Measurements from ENCODE around the gene RTL1. TPM values are rescaled to one million over a fixed set of nuclear protein-coding genes. Genes with fewer than 3 reads are reported as not detected.
A peak's percentile ranks its signal among the peaks of the same experiment; 100 is the strongest.

The RTL1 gene
- total and polyA plus RNA-seq, 2 of the 8 experiments (the other 6 are each of a cell fraction or from before 2014, with no cell fraction given), result not detected

DNA sequence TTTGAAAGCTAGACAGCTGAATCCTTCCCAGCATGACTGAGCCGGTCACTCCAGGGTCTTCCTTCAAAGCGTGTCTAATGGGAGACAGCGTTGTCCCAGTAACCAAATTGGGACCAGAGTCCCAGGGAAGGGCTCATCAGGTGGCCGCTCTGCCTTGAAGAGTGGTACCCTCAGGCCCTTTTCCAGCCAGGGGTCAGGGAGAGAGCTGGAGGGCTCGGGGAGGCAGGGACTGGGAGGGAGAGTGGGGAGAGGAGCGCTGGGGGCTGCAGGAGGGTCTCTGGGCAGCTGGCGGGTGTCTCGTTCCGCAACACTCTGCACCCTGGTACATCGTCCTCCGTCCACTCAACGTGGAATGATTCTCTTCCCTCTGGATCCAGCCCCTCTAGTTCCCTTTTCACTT, 1.6 kb upstream of the RTL1 start:
- H3K4me2 ChIP-seq (ENCODE audit: insufficient read depth in 1 of 2, low read depth in 2 of 2, low read length in 2 of 2), result peak overlapping the region; percentile 59 to 94
- no peak overlapping the region for H2AFZ ChIP-seq (ENCODE audit: low read length)
- no peak overlapping the region for H3K56ac ChIP-seq (replicated peaks; ENCODE audit: insufficient read length, low read depth, low read length)
- FAIRE-seq (no peak), DNase-seq (ENCODE audit: low read depth in 1 of 2, low spot score in 2 of 2) (peak in 1 of 2 experiments; percentile 44)
- ChIA-PET CTCF (ENCODE audit: partially characterized antibody) (interaction anchor here (0.8 to 3.4 kb wide), 10 partner anchors 13 to 723 kb away, joined by 3 to 20 read pairs (median 4); no protein-coding TSS in a partner anchor), POLR2A (ENCODE audit: partially characterized antibody) (no interaction called here)
- no peak overlapping the region for H2BK15ac ChIP-seq (ENCODE audit: low read length)
- H3K18ac ChIP-seq (ENCODE audit: extremely low read depth, low read length), result no peak overlapping the region
- H3K4ac ChIP-seq (replicated peaks; ENCODE audit: insufficient read length, low read depth, low read length), result no peak overlapping the region
- H2BK5ac ChIP-seq (ENCODE audit: low read depth, low read length), result no peak overlapping the region
- H3K27me3 ChIP-seq (replicated peaks in 1 of 4; ENCODE audit: control insufficient read depth in 3 of 4, extremely low read depth in 1 of 4, insufficient read depth in 3 of 4, low read length in 3 of 4), result peaks cover 3 to 29% (median 25%) of the 10 kb centered on the region in 4 experiments
- H3K23ac ChIP-seq (ENCODE audit: insufficient read length), result no peak overlapping the region
- H2BK120ac ChIP-seq (replicated peaks; ENCODE audit: low read depth, low read length), result no peak overlapping the region
- H4K20me1 ChIP-seq (replicated peaks in 1 of 2; ENCODE audit: control insufficient read depth in 1 of 2, insufficient read depth in 2 of 2, low read length in 2 of 2), result no peaks in the 10 kb centered on the region
- H2BK20ac ChIP-seq (ENCODE audit: low read length), result no peak overlapping the region
- H3K27ac ChIP-seq (ENCODE audit: low read depth, low read length), result no peak overlapping the region
- H3K79me2 ChIP-seq (ENCODE audit: control insufficient read depth in 1 of 2, insufficient read depth in 2 of 2, low read length in 2 of 2), result no peaks in the 10 kb centered on the region
- peak overlapping the region; percentile 28 to 68 (median 40); a peak in 6 of 8 replicates for H3K4me3 ChIP-seq (ENCODE audit: extremely low read depth in 1 of 4, insufficient read depth in 2 of 4, low read depth in 3 of 4, low read length in 4 of 4)
- no peak overlapping the region for H4K8ac ChIP-seq (ENCODE audit: extremely low read depth, insufficient read depth, low read length)
- H3K23me2 ChIP-seq (ENCODE audit: low read depth, low read length), result peaks cover 7% of the 10 kb centered on the region
- H3K79me1 ChIP-seq (ENCODE audit: low read depth, low read length), result no peaks in the 10 kb centered on the region
- H2BK12ac ChIP-seq (ENCODE audit: low read depth, low read length), result no peak overlapping the region
- peaks cover 0 to 8% of the 10 kb centered on the region in 2 experiments; a peak in 1 of 4 replicates for H3K9me3 ChIP-seq (ENCODE audit: insufficient read depth in 2 of 2, low read depth in 1 of 2, low read length in 1 of 2)
- WGBS, 2 experiments (ENCODE audit: extremely low coverage in 1 of 2, insufficient coverage in 1 of 2, insufficient read length in 1 of 2, insufficient replicate concordance in 2 of 2, low coverage in 1 of 2, low lambda C conversion rate in 2 of 2, missing lambda C conversion rate in 1 of 2), result 66% methylated on average over 11 of the region's 12 CpGs; no CpG with 5 or more reads in 1 of the 2 experiments
- H2AK5ac ChIP-seq (ENCODE audit: low read depth, low read length), result no peak overlapping the region
- H4K5ac ChIP-seq (ENCODE audit: insufficient read length, low read depth, low read length), result no peak overlapping the region
- H3K14ac ChIP-seq (ENCODE audit: insufficient read length), result no peak overlapping the region
- no peaks in the 10 kb centered on the region for H3K36me3 ChIP-seq (ENCODE audit: control insufficient read depth in 2 of 4, insufficient read depth in 4 of 4, low read length in 3 of 4)
- H3K9ac ChIP-seq (replicated peaks in 1 of 4; ENCODE audit: extremely low read depth in 1 of 4, low read depth in 3 of 4, low read length in 3 of 4), result no peak overlapping the region
- no peak for TF ChIP-seq CREB1 (IDR thresholded peaks at IDR 0.05)
- TF ChIP-seq, protein P1, sequence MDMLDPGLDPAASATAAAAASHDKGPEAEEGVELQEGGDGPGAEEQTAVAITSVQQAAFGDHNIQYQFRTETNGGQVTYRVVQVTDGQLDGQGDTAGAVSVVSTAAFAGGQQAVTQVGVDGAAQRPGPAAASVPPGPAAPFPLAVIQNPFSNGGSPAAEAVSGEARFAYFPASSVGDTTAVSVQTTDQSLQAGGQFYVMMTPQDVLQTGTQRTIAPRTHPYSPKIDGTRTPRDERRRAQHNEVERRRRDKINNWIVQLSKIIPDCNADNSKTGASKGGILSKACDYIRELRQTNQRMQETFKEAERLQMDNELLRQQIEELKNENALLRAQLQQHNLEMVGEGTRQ (IDR thresholded peaks at IDR 0.05; ENCODE audit: low read length), result no peak
- TF ChIP-seq EZH2 (IDR thresholded peaks at IDR 0.05; ENCODE audit: low read depth, low read length, severe bottlenecking), result peak; percentile 27
- TF ChIP-seq RFX5 (IDR thresholded peaks at IDR 0.05; ENCODE audit: borderline replicate concordance, low read depth, low read length), result no peak
- TF ChIP-seq HDAC6 (IDR thresholded peaks at IDR 0.05; ENCODE audit: low read depth, low read length), result no peak
- TF ChIP-seq, protein P2, sequence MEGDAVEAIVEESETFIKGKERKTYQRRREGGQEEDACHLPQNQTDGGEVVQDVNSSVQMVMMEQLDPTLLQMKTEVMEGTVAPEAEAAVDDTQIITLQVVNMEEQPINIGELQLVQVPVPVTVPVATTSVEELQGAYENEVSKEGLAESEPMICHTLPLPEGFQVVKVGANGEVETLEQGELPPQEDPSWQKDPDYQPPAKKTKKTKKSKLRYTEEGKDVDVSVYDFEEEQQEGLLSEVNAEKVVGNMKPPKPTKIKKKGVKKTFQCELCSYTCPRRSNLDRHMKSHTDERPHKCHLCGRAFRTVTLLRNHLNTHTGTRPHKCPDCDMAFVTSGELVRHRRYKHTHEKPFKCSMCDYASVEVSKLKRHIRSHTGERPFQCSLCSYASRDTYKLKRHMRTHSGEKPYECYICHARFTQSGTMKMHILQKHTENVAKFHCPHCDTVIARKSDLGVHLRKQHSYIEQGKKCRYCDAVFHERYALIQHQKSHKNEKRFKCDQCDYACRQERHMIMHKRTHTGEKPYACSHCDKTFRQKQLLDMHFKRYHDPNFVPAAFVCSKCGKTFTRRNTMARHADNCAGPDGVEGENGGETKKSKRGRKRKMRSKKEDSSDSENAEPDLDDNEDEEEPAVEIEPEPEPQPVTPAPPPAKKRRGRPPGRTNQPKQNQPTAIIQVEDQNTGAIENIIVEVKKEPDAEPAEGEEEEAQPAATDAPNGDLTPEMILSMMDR (IDR thresholded peaks at IDR 0.05; ENCODE audit: control extremely low read depth in 1 of 3, insufficient read depth in 1 of 3, low read depth in 1 of 3, low read length in 3 of 3), result no peak
- H4K91ac ChIP-seq (replicated peaks; ENCODE audit: insufficient read length, low read length), result no peak overlapping the region
- H3K4me1 ChIP-seq (replicated peaks in 1 of 4; ENCODE audit: control insufficient read depth in 3 of 4, insufficient read depth in 4 of 4, low read length in 3 of 4), result peaks cover 0 to 20% (median 3%) of the 10 kb centered on the region in 4 experiments; a peak in 6 of 7 replicates

Measured in H1 (cell line).